AG10803 (cell line): ENCODE data around the gene CCDC33.

Source experiments
- DNase-seq: peaks from one replicate; pipeline ENCODE4 v3.0.0; 2010; ENCODE audit warnings: low read depth
- H3K4me3 ChIP-seq: 2 replicates; pipeline ENCODE4 v1.5.1; 2011; ENCODE audit warnings: mild to moderate bottlenecking, low read length, control low read depth
- CTCF ChIP-seq: conservative IDR thresholded peaks from 2 replicates; pipeline ENCODE4 v1.5.1; 2011; ENCODE audit warnings: mild to moderate bottlenecking, low read length, control low read depth, inconsistent platforms

The CCDC33 gene

GRCh38 chr15:74235962-74236361, at the start of gene CCDC33:
TSS of gene CCDC33 (plus strand) at chr15:74236326. CDS start at chr15:74236720, 394 bp downstream.
- no peak for TF ChIP-seq CTCF
- H3K4me3 ChIP-seq, result no peak within 1 kb of the TSS
- no peak for DNase-seq

GRCh38 chr15:74188216-74188615, 47.9 kb upstream of the CCDC33 start:
- H3K4me3 ChIP-seq, result no peak overlapping the region
- no peak for DNase-seq
- TF ChIP-seq CTCF, result no peak

GRCh38 chr15:74191798-74192197, 44.3 kb upstream of the CCDC33 start:
- no peak for TF ChIP-seq CTCF
- H3K4me3 ChIP-seq, result no peak overlapping the region
- DNase-seq, result no peak

- no peak for DNase-seq
- TF ChIP-seq CTCF, result no peak
- no peak overlapping the region for H3K4me3 ChIP-seq
These were observed 43.4 kb upstream of the CCDC33 start for GRCh38 chr15:74192751-74193150.

- DNase-seq, result peak; percentile 80
- TF ChIP-seq CTCF, result no peak
- no peak overlapping the region for H3K4me3 ChIP-seq
These were observed 42.8 kb upstream of the CCDC33 start for GRCh38 chr15:74193299-74193718.

- H3K4me3 ChIP-seq, result no peak overlapping the region
- DNase-seq, result no peak
- no peak for TF ChIP-seq CTCF
These were observed 42.2 kb upstream of the CCDC33 start for GRCh38 chr15:74193905-74194304.

- no peak for TF ChIP-seq CTCF
- no peak overlapping the region for H3K4me3 ChIP-seq
- no peak for DNase-seq
These were observed 41.3 kb upstream of the CCDC33 start for GRCh38 chr15:74194572-74195559.
